DOHH2 (cell line): Measurements from ENCODE around the gene UBE2D3.

Experiments
- H3F3A ChIP-seq: fragments of 200-600 bp; sonication (generic), shearing (Covaris generic); 2 replicates; pipeline ENCODE4 v1.6.0; 2016; ENCODE audit warnings: antibody characterized with exemption, mild to moderate bottlenecking; ENCODE audit not compliant: control insufficient read depth, insufficient read depth
- H3K27ac ChIP-seq: fragments of 200-600 bp; sonication (generic); 2 replicates; pipeline ENCODE4 v1.5.1; 2014; ENCODE audit warnings: low read depth, mild to moderate bottlenecking, low read length, moderate library complexity
- H3K27me3 ChIP-seq: fragments of 200-600 bp; sonication (generic); 2 replicates; pipeline ENCODE4 v1.6.1; 2014; ENCODE audit warnings: mild to moderate bottlenecking, low read length, mixed read lengths; ENCODE audit not compliant: control insufficient read depth
- H3K36me3 ChIP-seq: fragments of 200-600 bp; sonication (generic); 2 replicates; pipeline ENCODE4 v1.6.1; 2014; ENCODE audit warnings: mild to moderate bottlenecking, low read length, moderate library complexity, mixed read lengths; ENCODE audit not compliant: control insufficient read depth
- H3K4me1 ChIP-seq: fragments of 200-600 bp; sonication (generic); 2 replicates; pipeline ENCODE4 v1.6.1; 2014; ENCODE audit warnings: mild to moderate bottlenecking, low read length, mixed read lengths; ENCODE audit not compliant: control insufficient read depth
- H3K4me2 ChIP-seq: fragments of 200-600 bp; sonication (generic); 2 replicates; pipeline ENCODE4 v1.6.0; 2014; ENCODE audit warnings: mild to moderate bottlenecking, low read length, moderate library complexity
- H3K4me3 ChIP-seq: fragments of 200-600 bp; sonication (generic); 2 replicates; pipeline ENCODE4 v1.5.1; 2014; ENCODE audit warnings: mild to moderate bottlenecking, low read length, mixed read lengths
- H3K79me2 ChIP-seq: fragments of 200-600 bp; sonication (generic); 2 replicates; pipeline ENCODE4 v1.6.1; 2014; ENCODE audit warnings: mild to moderate bottlenecking, low read length, mixed read lengths; ENCODE audit not compliant: control insufficient read depth
- H3K9me2 ChIP-seq: fragments of 200-600 bp; sonication (generic); replicated peaks from 2 replicates; pipeline ENCODE4 v1.6.1; 2014; ENCODE audit warnings: mild to moderate bottlenecking, low read length, mixed read lengths; ENCODE audit not compliant: control insufficient read depth
- H3K9me3 ChIP-seq: fragments of 200-600 bp; sonication (generic); 2 replicates; pipeline ENCODE4 v1.6.1; 2014; ENCODE audit warnings: antibody characterized with exemption, low read length, mixed read lengths; ENCODE audit not compliant: control insufficient read depth, insufficient read depth
- H4K20me1 ChIP-seq: fragments of 200-600 bp; sonication (generic); 2 replicates; pipeline ENCODE4 v1.6.0; 2014; ENCODE audit warnings: low read depth, mild to moderate bottlenecking, antibody characterized with exemption, low read length, moderate library complexity; ENCODE audit not compliant: control insufficient read depth, insufficient read depth
- EZH2phosphoT487 ChIP-seq: fragments of 200-600 bp; sonication (generic); IDR thresholded peaks from 2 replicates; pipeline ENCODE4 v1.6.1; 2017; ENCODE audit warnings: borderline replicate concordance, mild to moderate bottlenecking, antibody characterized with exemption, low read length, moderate library complexity, mixed read lengths
- TF ChIP-seq, protein P1 (sequence below): fragments of 200-600 bp; sonication (generic); IDR thresholded peaks from one replicate; pipeline ENCODE4 v1.5.1; 2014; ENCODE audit warnings: antibody characterized with exemption, mild to moderate bottlenecking, low read depth, low read length; ENCODE audit not compliant: poor library complexity, severe bottlenecking

UBE2D3 gene

DNA sequence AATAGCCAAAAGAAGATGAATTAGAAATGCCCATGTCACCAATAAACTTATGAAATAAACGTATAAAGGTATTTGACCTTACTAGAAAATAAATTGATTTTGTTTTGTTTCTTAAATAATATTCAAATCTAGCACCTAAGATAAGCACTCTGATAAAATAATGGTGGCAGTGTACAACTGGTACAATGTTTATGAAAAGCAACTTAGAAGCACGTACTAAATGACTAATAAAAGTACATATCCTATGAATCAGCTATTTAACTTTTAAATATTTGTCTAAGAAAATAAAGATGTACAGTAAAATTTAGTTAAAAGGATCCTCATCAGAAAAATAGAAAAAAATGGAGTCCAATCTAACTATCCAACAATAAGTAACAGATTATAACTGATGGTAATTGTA, 73.3 kb downstream of the UBE2D3 start:
- Histone ChIP-seq H3K9me3 (0 out of 2 replicates have a peak, but pooled peaks cover 2% of the 10 kb centered on the region), H3K27ac (no peak overlapping the region), H3K36me3 (peaks cover 10% of the 10 kb centered on the region), H3K9me2 (no peaks in the 10 kb centered on the region), H3K4me1 (peaks cover 9% of the 10 kb centered on the region; the same call in 1 of the 2 replicates), H3K79me2 (peaks cover 33% of the 10 kb centered on the region), H3K4me2 (no peak overlapping the region), H4K20me1 (no peaks in the 10 kb centered on the region), H3K27me3 (no peaks in the 10 kb centered on the region), H3K4me3 (no peak overlapping the region), H3F3A (no peaks in the 10 kb centered on the region)
- TF ChIP-seq EZH2phosphoT487: no peak
- TF ChIP-seq, protein P1, sequence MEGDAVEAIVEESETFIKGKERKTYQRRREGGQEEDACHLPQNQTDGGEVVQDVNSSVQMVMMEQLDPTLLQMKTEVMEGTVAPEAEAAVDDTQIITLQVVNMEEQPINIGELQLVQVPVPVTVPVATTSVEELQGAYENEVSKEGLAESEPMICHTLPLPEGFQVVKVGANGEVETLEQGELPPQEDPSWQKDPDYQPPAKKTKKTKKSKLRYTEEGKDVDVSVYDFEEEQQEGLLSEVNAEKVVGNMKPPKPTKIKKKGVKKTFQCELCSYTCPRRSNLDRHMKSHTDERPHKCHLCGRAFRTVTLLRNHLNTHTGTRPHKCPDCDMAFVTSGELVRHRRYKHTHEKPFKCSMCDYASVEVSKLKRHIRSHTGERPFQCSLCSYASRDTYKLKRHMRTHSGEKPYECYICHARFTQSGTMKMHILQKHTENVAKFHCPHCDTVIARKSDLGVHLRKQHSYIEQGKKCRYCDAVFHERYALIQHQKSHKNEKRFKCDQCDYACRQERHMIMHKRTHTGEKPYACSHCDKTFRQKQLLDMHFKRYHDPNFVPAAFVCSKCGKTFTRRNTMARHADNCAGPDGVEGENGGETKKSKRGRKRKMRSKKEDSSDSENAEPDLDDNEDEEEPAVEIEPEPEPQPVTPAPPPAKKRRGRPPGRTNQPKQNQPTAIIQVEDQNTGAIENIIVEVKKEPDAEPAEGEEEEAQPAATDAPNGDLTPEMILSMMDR: no peak

DNA sequence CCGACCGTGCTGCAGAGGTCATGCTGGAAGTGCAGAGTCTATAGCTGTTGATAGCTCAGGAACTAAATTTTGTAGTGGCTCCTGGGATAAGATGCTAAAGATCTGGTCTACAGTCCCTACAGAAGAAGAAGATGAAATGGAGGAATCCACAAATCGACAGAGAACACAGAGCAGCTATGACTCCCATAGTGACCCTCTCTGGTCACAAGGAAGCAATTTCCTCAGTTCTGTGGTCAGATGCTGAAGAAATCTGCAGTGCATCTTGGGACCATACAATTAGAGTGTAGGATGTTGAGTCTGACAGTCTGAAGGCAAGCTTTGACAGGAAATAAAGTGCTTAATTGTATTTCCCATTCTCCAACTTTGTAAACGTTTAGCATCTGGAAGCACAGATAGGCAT, 75.4 kb downstream of the UBE2D3 start:
- Histone ChIP-seq H3K27me3 (no peaks in the 10 kb centered on the region), H3K4me1 (no peaks in the 10 kb centered on the region), H3K4me3 (no peak overlapping the region), H4K20me1 (no peaks in the 10 kb centered on the region), H3K79me2 (peaks cover 12% of the 10 kb centered on the region), H3K9me3 (0 out of 2 replicates have a peak, but pooled peaks cover 2% of the 10 kb centered on the region), H3K36me3 (peaks cover 8% of the 10 kb centered on the region), H3K9me2 (no peaks in the 10 kb centered on the region), H3K4me2 (no peak overlapping the region), H3F3A (no peaks in the 10 kb centered on the region), H3K27ac (no peak overlapping the region)
- no peak for TF ChIP-seq EZH2phosphoT487
- TF ChIP-seq, protein P1: no peak
